OCI-LY1 (cell line): Measurements from ENCODE around the gene CFAP20DC.
A peak's percentile ranks its signal among the peaks of the same experiment; 100 is the strongest.

Source experiments
- H2AFZ ChIP-seq: fragments of 200-600 bp; sonication (generic), shearing (Covaris generic); 2 replicates; pipeline ENCODE4 v1.6.0; 2014; ENCODE audit warnings: antibody characterized with exemption, mild to moderate bottlenecking, low read length
- H3F3A ChIP-seq: fragments of 200-600 bp; sonication (generic), shearing (Covaris generic); 2 replicates; pipeline ENCODE4 v1.6.0; 2014; ENCODE audit warnings: mild to moderate bottlenecking, antibody characterized with exemption, low read length, moderate library complexity; ENCODE audit not compliant: insufficient read depth
- H3K27ac ChIP-seq: fragments of 200-600 bp; sonication (generic); 2 replicates; pipeline ENCODE4 v1.5.1; 2014; ENCODE audit warnings: low read length, mixed run types, mild to moderate bottlenecking, low read depth; ENCODE audit not compliant: poor library complexity, severe bottlenecking
- H3K27me3 ChIP-seq: fragments of 200-600 bp; sonication (generic); 2 replicates; pipeline ENCODE4 v1.6.0; 2014; ENCODE audit warnings: antibody characterized with exemption, mild to moderate bottlenecking, low read length, moderate library complexity; ENCODE audit not compliant: insufficient read depth
- H3K36me3 ChIP-seq: fragments of 200-600 bp; sonication (generic); 2 replicates; pipeline ENCODE4 v1.6.1; 2014; ENCODE audit warnings: mild to moderate bottlenecking, antibody characterized with exemption, low read length, moderate library complexity, mixed read lengths; ENCODE audit not compliant: insufficient read depth
- H3K4me1 ChIP-seq: fragments of 200-600 bp; sonication (generic); 2 replicates; pipeline ENCODE4 v1.5.1; 2014; ENCODE audit warnings: mild to moderate bottlenecking, low read length, moderate library complexity; ENCODE audit not compliant: insufficient read depth, severe bottlenecking
- H3K4me2 ChIP-seq: fragments of 200-600 bp; sonication (generic), shearing (Covaris generic); 2 replicates; pipeline ENCODE4 v1.6.1; 2014; ENCODE audit warnings: low read length
- H3K4me3 ChIP-seq: fragments of 200-600 bp; sonication (generic); 2 replicates; pipeline ENCODE4 v1.5.1; 2014; ENCODE audit warnings: low read length, low read depth, mild to moderate bottlenecking, mixed read lengths; ENCODE audit not compliant: poor library complexity, severe bottlenecking
- H3K79me2 ChIP-seq: fragments of 200-600 bp; shearing (Covaris generic); 2 replicates; pipeline ENCODE4 v1.6.1; 2016; ENCODE audit warnings: mixed run types, low read length, mixed read lengths; ENCODE audit not compliant: insufficient read depth
- H3K9ac ChIP-seq: fragments of 200-600 bp; sonication (generic), shearing (Covaris generic); 2 replicates; pipeline ENCODE4 v1.6.1; 2014; ENCODE audit warnings: mild to moderate bottlenecking, low read length, mixed read lengths
- H3K9me2 ChIP-seq: fragments of 200-600 bp; sonication (generic), shearing (Covaris generic); 2 replicates; pipeline ENCODE4 v1.6.1; 2014; ENCODE audit warnings: low read depth, mild to moderate bottlenecking, low read length, mixed read lengths
- H3K9me3 ChIP-seq: fragments of 200-600 bp; shearing (Covaris generic); 2 replicates; pipeline ENCODE4 v1.6.1; 2014; ENCODE audit warnings: low read length, mixed read lengths
- H4K20me1 ChIP-seq: fragments of 200-600 bp; sonication (generic), shearing (Covaris generic); 2 replicates; pipeline ENCODE4 v1.6.0; 2016; ENCODE audit warnings: mild to moderate bottlenecking, low read length; ENCODE audit not compliant: insufficient read depth
- CTCF ChIP-seq: fragments of 200-600 bp; sonication (generic), shearing (Covaris generic); IDR thresholded peaks from 2 replicates; pipeline ENCODE4 v1.5.1; 2017; ENCODE audit warnings: mild to moderate bottlenecking, antibody characterized with exemption, low read length, moderate library complexity, mixed read lengths
- EZH2 ChIP-seq: fragments of 200-600 bp; sonication (generic), shearing (Covaris generic); IDR thresholded peaks from 2 replicates; pipeline ENCODE4 v1.8.0; 2017; ENCODE audit warnings: borderline replicate concordance, mixed run types, mild to moderate bottlenecking, antibody characterized with exemption, low read length, moderate library complexity, mixed read lengths

The CFAP20DC gene

GRCh38 chr3:59065240-59065639 is 15.4 kb upstream of the CFAP20DC start:
- H3K79me2 ChIP-seq: no peaks in the 10 kb centered on the region
- no peaks in the 10 kb centered on the region for H3K36me3 ChIP-seq
- no peak overlapping the region for H3K9ac ChIP-seq
- H3K27ac ChIP-seq: no peak overlapping the region
- H3K4me3 ChIP-seq: no peak overlapping the region
- H3K9me3 ChIP-seq: no peaks in the 10 kb centered on the region
- H2AFZ ChIP-seq: no peak overlapping the region
- TF ChIP-seq CTCF (no peak), EZH2 (no peak)
- no peak overlapping the region for H3K4me2 ChIP-seq
- no peaks in the 10 kb centered on the region for H4K20me1 ChIP-seq
- no peaks in the 10 kb centered on the region for H3K4me1 ChIP-seq
- H3K9me2 ChIP-seq: no peaks in the 10 kb centered on the region
- no peaks in the 10 kb centered on the region for H3F3A ChIP-seq
- H3K27me3 ChIP-seq: no peaks in the 10 kb centered on the region

GRCh38 chr3:59064728-59065127 is 14.9 kb upstream of the CFAP20DC start:
- Histone ChIP-seq H3K27me3 (no peaks in the 10 kb centered on the region), H3F3A (no peaks in the 10 kb centered on the region), H4K20me1 (no peaks in the 10 kb centered on the region), H3K4me2 (no peak overlapping the region), H3K36me3 (no peaks in the 10 kb centered on the region), H3K9me3 (no peaks in the 10 kb centered on the region), H3K4me1 (no peaks in the 10 kb centered on the region), H3K9me2 (no peaks in the 10 kb centered on the region), H3K27ac (no peak overlapping the region), H3K9ac (no peak overlapping the region), H3K4me3 (no peak overlapping the region), H3K79me2 (no peaks in the 10 kb centered on the region), H2AFZ (no peak overlapping the region)
- TF ChIP-seq CTCF (no peak), EZH2 (no peak)

GRCh38 chr3:59064276-59064675 is 14.5 kb upstream of the CFAP20DC start:
- Histone ChIP-seq H3K27me3 (no peaks in the 10 kb centered on the region), H4K20me1 (no peaks in the 10 kb centered on the region), H3K36me3 (no peaks in the 10 kb centered on the region), H3K27ac (no peak overlapping the region), H3K9me3 (no peaks in the 10 kb centered on the region), H3F3A (no peaks in the 10 kb centered on the region), H3K4me1 (no peaks in the 10 kb centered on the region), H3K9ac (no peak overlapping the region), H3K4me3 (no peak overlapping the region), H3K9me2 (no peaks in the 10 kb centered on the region), H3K79me2 (no peaks in the 10 kb centered on the region), H3K4me2 (no peak overlapping the region), H2AFZ (no peak overlapping the region)
- TF ChIP-seq EZH2: no peak
- TF ChIP-seq CTCF: peak; percentile 45; the same call in 1 of the 2 replicates
